GM12878 (cell line): ENCODE data around the gene PRM2. TPM values are rescaled to one million over a fixed set of nuclear protein-coding genes. Genes with fewer than 3 reads are reported as not detected.

Experiments
- ATAC-seq: fragments of 200-7000 bp; cut with Tn5 transposase; 3 replicates; pipeline ENCODE4 v1.9.1; 2020; ENCODE audit warnings: mild to moderate bottlenecking, moderate library complexity
- BruUV-seq: library from RNA; stranded (reverse); fragments of 400-500 nt; replicated peaks from 2 replicates; lab custom pipeline; 2021; lab: Mats Ljungman, UMichigan
- CTCF ChIA-PET: fragments of 300-600 bp; sonication (Branson Sonifier 250); formaldehyde crosslinking; extraction: SDS; loops from one replicate; lab custom pipeline; 2021; ENCODE audit warnings: inconsistent platforms; lab: Yijun Ruan, JAX
- POLR2A ChIA-PET: fragments of 350-600 bp; formaldehyde crosslinking; extraction: SDS; loops from one replicate; lab custom pipeline; 2021; ENCODE audit warnings: inconsistent platforms; lab: Charles Lee
- RAD21 ChIA-PET: fragments of 300-600 bp; sonication (Branson Sonifier 250); formaldehyde crosslinking; loops from one replicate; lab custom pipeline; 2023; ENCODE audit warnings: antibody characterized with exemption; ENCODE audit not compliant: unreplicated experiment; lab: Charles Lee
- SMC1A ChIA-PET: fragments of 300-600 bp; sonication (Branson Sonifier 250); formaldehyde crosslinking; loops from one replicate; lab custom pipeline; 2023; ENCODE audit not compliant: unreplicated experiment, uncharacterized antibody; lab: Charles Lee
- DNase-seq: peaks from one replicate; pipeline ENCODE4 v3.0.0-alpha.2; 2011; ENCODE audit warnings: low read depth, low spot score
- FAIRE-seq: peaks from 3 replicates; lab custom pipeline; 2011; peaks lifted over from hg19 to GRCh38; lab: Jason Lieb, UNC
- H2AFZ ChIP-seq: 2 replicates; pipeline ENCODE4 v1.6.0; 2011; ENCODE audit warnings: low read depth, low read length, control low read depth; ENCODE audit not compliant: control insufficient read depth
- H3K27ac ChIP-seq: 2 replicates; pipeline ENCODE4 v1.5.1; 2011; ENCODE audit warnings: control low read depth; ENCODE audit not compliant: control insufficient read depth, insufficient read depth
- H3K27me3 ChIP-seq, 2 experiments: replicated peaks in 1 of 2; 2 replicates each; pipeline versions ENCODE4 v1.6.0 to v1.6.1; 2011; ENCODE audit warnings: low read length in 1 of 2; ENCODE audit not compliant: control insufficient read depth in 2 of 2, insufficient read depth in 2 of 2
- H3K36me3 ChIP-seq, 2 experiments: 2 replicates each; pipeline ENCODE4 v1.5.1; 2011; ENCODE audit warnings: low read length in 1 of 2; ENCODE audit not compliant: control insufficient read depth in 2 of 2, insufficient read depth in 2 of 2
- H3K4me1 ChIP-seq: 2 replicates; pipeline ENCODE4 v1.6.1; 2011; ENCODE audit warnings: mild to moderate bottlenecking, low read length, moderate library complexity, mixed read lengths; ENCODE audit not compliant: control insufficient read depth, insufficient read depth
- H3K4me2 ChIP-seq: 2 replicates; pipeline ENCODE4 v1.6.0; 2011; ENCODE audit warnings: control low read depth; ENCODE audit not compliant: control insufficient read depth, insufficient read depth
- H3K4me3 ChIP-seq: fragments of 200-600 bp; sonication (generic); 2 replicates; pipeline ENCODE4 v1.5.1; 2016
- H3K79me2 ChIP-seq: 2 replicates; pipeline ENCODE4 v1.6.0; 2011; ENCODE audit warnings: low read length; ENCODE audit not compliant: control insufficient read depth, insufficient read depth
- H3K9ac ChIP-seq: 2 replicates; pipeline ENCODE4 v1.8.0; 2011; ENCODE audit warnings: low read length, control low read depth, mixed read lengths; ENCODE audit not compliant: control insufficient read depth, insufficient read depth
- H3K9me3 ChIP-seq: replicated peaks from 3 replicates; pipeline ENCODE4 v1.5.1; 2011; ENCODE audit warnings: mild to moderate bottlenecking, low read length; ENCODE audit not compliant: control insufficient read depth, insufficient read depth
- H4K20me1 ChIP-seq: 2 replicates; pipeline ENCODE4 v1.6.0; 2011; ENCODE audit not compliant: control insufficient read depth, insufficient read depth
- BHLHE40 ChIP-seq, 2 experiments: fragments of 450-650 bp in 1 of 2; IDR thresholded peaks; 2 replicates each; pipeline ENCODE4 v1.6.1; 2011 to 2017; ENCODE audit warnings: low read depth in 2 of 2, borderline replicate concordance in 1 of 2, improper control_type of control experiment in 1 of 2, low read length in 1 of 2, mild to moderate bottlenecking in 1 of 2
- CHD2 ChIP-seq: IDR thresholded peaks from 2 replicates; pipeline ENCODE4 v1.6.1; 2011; ENCODE audit warnings: low read depth, low read length, improper control_type of control experiment, borderline replicate concordance
- FOXM1 ChIP-seq: IDR thresholded peaks from 2 replicates; pipeline ENCODE4 v1.6.1; 2012; ENCODE audit warnings: low read depth, mild to moderate bottlenecking, inconsistent platforms, low read length, moderate library complexity
- HDGF ChIP-seq: fragments of 450-650 bp; IDR thresholded peaks from 2 replicates; pipeline ENCODE4 v1.6.1; 2016; ENCODE audit warnings: antibody characterized with exemption
- IKZF2 ChIP-seq, 2 experiments: fragments of 450-650 bp; IDR thresholded peaks; 2 replicates each; pipeline ENCODE4 v1.6.1; 2017; ENCODE audit warnings: mild to moderate bottlenecking in 2 of 2, moderate library complexity in 2 of 2
- IRF4 ChIP-seq: IDR thresholded peaks from 2 replicates; pipeline ENCODE4 v1.6.1; 2011; ENCODE audit warnings: low read depth, low read length
- KDM1A ChIP-seq: fragments of 200-600 bp; sonication (generic); IDR thresholded peaks from 2 replicates; pipeline ENCODE4 v1.6.1; 2016; ENCODE audit warnings: borderline replicate concordance
- NFYA ChIP-seq: IDR thresholded peaks from 2 replicates; pipeline ENCODE4 v1.6.1; 2011; ENCODE audit warnings: low read depth, mild to moderate bottlenecking, low read length, improper control_type of control experiment, borderline replicate concordance
- RAD21 ChIP-seq: IDR thresholded peaks from 2 replicates; pipeline ENCODE4 v1.6.1; 2011; ENCODE audit warnings: mild to moderate bottlenecking, low read depth, low read length, moderate library complexity; ENCODE audit not compliant: insufficient read depth
- RBBP5 ChIP-seq: fragments of 200-600 bp; sonication (generic); conservative IDR thresholded peaks from 2 replicates; pipeline ENCODE4 v1.6.1; 2016
- SMC3 ChIP-seq: IDR thresholded peaks from 2 replicates; pipeline ENCODE4 v1.6.1; 2011; ENCODE audit warnings: low read length, improper control_type of control experiment, borderline replicate concordance
- TBL1XR1 ChIP-seq: IDR thresholded peaks from 2 replicates; pipeline ENCODE4 v1.6.1; 2012; ENCODE audit warnings: low read depth, low read length, improper control_type of control experiment
- TCF12 ChIP-seq: IDR thresholded peaks from 2 replicates; pipeline ENCODE4 v1.6.1; 2011; ENCODE audit warnings: low read depth, mild to moderate bottlenecking, low read length
- TCF3 ChIP-seq: IDR thresholded peaks from 2 replicates; pipeline ENCODE4 v1.6.1; 2012; ENCODE audit warnings: low read depth, mild to moderate bottlenecking, low read length, borderline replicate concordance; ENCODE audit not compliant: insufficient read depth
- ZNF622 ChIP-seq: fragments of 450-650 bp; IDR thresholded peaks from 2 replicates; pipeline ENCODE4 v1.6.1; 2017; ENCODE audit warnings: mild to moderate bottlenecking, inconsistent platforms
- WGBS: methylation state at CpG from one replicate; pipeline ENCODE4 v1.1.6; 2016; ENCODE audit warnings: low lambda C conversion rate; ENCODE audit not compliant: insufficient replicate concordance, insufficient coverage; ENCODE audit errors: missing lambda C conversion rate; 5-methylcytosine and 5-hydroxymethylcytosine counted together
- in situ Hi-C: fragments of 300-500 bp; cut with MboI; formaldehyde crosslinking; loops from 9 replicates; pipeline ENCODE4 v1.14.3; 2018; ENCODE audit warnings: mixed read lengths
- intact Hi-C: fragments of 100-400 bp; cut with micrococcal nuclease; formaldehyde crosslinking; loops from one replicate; pipeline ENCODE4 v1.14.2; 2022; ENCODE audit not compliant: unreplicated experiment
- polyA plus RNA-seq, 11 experiments: library from polyadenylated mRNA; depleted of rRNA in 4 of 11; unstranded in 6 of 11; stranded (reverse) in 5 of 11; fragments of >200 nt; fragmentation: Nextera tagmentation in 4 of 11; fragmentation: Illumina TruSeq in 1 of 11; extraction: Ambion mirVana in 4 of 11; extraction: Trizol in 1 of 11; gene quantifications; 1 replicate in 1 of 11; 2 replicates in 10 of 11; pipeline versions ENCODE4 v1.2.1 to v1.2.3, GENCODE V29; 2011 to 2016; ENCODE audit warnings: inconsistent platforms in 2 of 11, missing spikeins in 2 of 11, low read depth in 1 of 11
- total RNA-seq, 4 experiments: library from RNA; depleted of rRNA in 3 of 4; stranded (reverse); fragments of >200 nt in 3 of 4; fragmentation: Illumina TruSeq in 1 of 4; extraction: Trizol in 1 of 4; gene quantifications; 2 replicates each; pipeline versions ENCODE4 v1.2.1 to v1.2.3, GENCODE V29; 2013 to 2021
- TF ChIP-seq, protein P1 (sequence below): fragments of 450-650 bp; IDR thresholded peaks from 2 replicates; pipeline ENCODE4 v1.6.1; 2016; ENCODE audit warnings: mild to moderate bottlenecking
- TF ChIP-seq, protein P2 (sequence below): IDR thresholded peaks from 2 replicates; pipeline ENCODE4 v1.6.1; 2012; ENCODE audit warnings: low read depth, low read length, improper control_type of control experiment
- TF ChIP-seq, protein P3 (sequence below): fragments of 450-650 bp; formaldehyde crosslinking; IDR thresholded peaks from 2 replicates; pipeline ENCODE4 v1.4.0; 2020; ENCODE audit warnings: mild to moderate bottlenecking, moderate library complexity
- TF ChIP-seq, protein P4 (sequence below): IDR thresholded peaks from 2 replicates; pipeline ENCODE4 v1.6.1; 2011; ENCODE audit warnings: low read depth, mild to moderate bottlenecking, low read length, moderate library complexity, borderline replicate concordance; ENCODE audit errors: extremely low read depth

Gene PRM2
- total and polyA plus RNA-seq, 10 of the 15 experiments (the other 5 are each of a cell fraction or from before 2014, with no cell fraction given) = not detected

DNA sequence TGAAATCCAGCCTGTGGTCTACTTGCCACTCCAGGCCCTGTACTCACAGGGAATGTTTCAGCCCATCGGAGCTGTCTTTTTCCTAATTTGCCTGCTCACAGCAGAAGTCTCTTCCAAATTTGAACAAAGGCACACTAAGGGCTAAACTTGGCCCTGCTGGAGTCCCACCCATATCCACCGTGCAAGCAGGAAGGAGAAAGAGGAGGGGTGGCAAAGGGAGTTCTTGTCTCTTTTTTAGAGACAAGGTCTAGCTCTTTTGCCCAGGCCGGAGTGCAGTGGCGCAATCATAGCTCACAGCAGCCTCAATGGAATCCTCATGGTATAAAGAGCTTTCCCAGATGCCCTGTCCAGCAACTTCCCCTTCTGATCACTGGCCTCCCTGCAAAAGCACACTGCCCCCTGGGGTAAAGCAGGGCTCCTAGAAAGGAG, 7.6 kb upstream of the PRM2 start:
- POLR2A ChIA-PET = interaction anchor here (0.6 to 2.3 kb wide), 4 partner anchors 8 to 28 kb away, joined by 3 to 8 read pairs (median 6); partner anchors contain the start of gene SOCS1
- no peaks in the 10 kb centered on the region for H3K27me3 ChIP-seq

More for the DNA sequence above, 7.6 kb upstream of the PRM2 start:
- ChIA-PET CTCF (interaction anchor here (1.0 to 1.5 kb wide), 5 partner anchors 10 to 88 kb away, joined by 3 to 5 read pairs (median 3); no protein-coding TSS in a partner anchor), SMC1A (interaction anchor here (0.9 to 4.3 kb wide), 10 partner anchors 10 to 69 kb away, joined by 3 to 40 read pairs (median 4); partner anchors contain the start of genes PRM3, SOCS1 and TNP2), RAD21 (interaction anchor here (1.3 to 4.0 kb wide), 3 partner anchors 14 to 28 kb away, joined by 4 to 26 read pairs (median 7); partner anchors contain the start of gene SOCS1)
- DNase-seq = no peak
- Histone ChIP-seq H4K20me1 (no peaks in the 10 kb centered on the region), H3K4me2 (no peak overlapping the region), H2AFZ (no peak overlapping the region), H3K9ac (no peak overlapping the region), H3K4me3 (no peak overlapping the region), H3K27ac (no peak overlapping the region), H3K4me1 (peaks cover 10% of the 10 kb centered on the region), H3K36me3 (no peaks in the 10 kb centered on the region), H3K9me3 (no peaks in the 10 kb centered on the region), H3K79me2 (no peaks in the 10 kb centered on the region)
- TF ChIP-seq HDGF (no peak), BHLHE40 (IDR thresholded peaks at IDR 0.05; ENCODE audit: borderline replicate concordance in 1 of 2, low read depth in 2 of 2, low read length in 1 of 2) (no peak), TCF3 (no peak), RBBP5 (no peak), KDM1A (no peak), TBL1XR1 (no peak), FOXM1 (no peak), SMC3 (no peak), RAD21 (no peak), NFYA (no peak), IKZF2 (IDR thresholded peaks at IDR 0.05) (no peak), TCF12 (no peak), CHD2 (no peak), IRF4 (no peak), ZNF622 (no peak)
- TF ChIP-seq, protein P1, sequence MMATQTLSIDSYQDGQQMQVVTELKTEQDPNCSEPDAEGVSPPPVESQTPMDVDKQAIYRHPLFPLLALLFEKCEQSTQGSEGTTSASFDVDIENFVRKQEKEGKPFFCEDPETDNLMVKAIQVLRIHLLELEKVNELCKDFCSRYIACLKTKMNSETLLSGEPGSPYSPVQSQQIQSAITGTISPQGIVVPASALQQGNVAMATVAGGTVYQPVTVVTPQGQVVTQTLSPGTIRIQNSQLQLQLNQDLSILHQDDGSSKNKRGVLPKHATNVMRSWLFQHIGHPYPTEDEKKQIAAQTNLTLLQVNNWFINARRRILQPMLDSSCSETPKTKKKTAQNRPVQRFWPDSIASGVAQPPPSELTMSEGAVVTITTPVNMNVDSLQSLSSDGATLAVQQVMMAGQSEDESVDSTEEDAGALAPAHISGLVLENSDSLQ = no peak
- TF ChIP-seq, protein P2, sequence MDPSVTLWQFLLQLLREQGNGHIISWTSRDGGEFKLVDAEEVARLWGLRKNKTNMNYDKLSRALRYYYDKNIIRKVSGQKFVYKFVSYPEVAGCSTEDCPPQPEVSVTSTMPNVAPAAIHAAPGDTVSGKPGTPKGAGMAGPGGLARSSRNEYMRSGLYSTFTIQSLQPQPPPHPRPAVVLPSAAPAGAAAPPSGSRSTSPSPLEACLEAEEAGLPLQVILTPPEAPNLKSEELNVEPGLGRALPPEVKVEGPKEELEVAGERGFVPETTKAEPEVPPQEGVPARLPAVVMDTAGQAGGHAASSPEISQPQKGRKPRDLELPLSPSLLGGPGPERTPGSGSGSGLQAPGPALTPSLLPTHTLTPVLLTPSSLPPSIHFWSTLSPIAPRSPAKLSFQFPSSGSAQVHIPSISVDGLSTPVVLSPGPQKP = no peak
- TF ChIP-seq, protein P3, sequence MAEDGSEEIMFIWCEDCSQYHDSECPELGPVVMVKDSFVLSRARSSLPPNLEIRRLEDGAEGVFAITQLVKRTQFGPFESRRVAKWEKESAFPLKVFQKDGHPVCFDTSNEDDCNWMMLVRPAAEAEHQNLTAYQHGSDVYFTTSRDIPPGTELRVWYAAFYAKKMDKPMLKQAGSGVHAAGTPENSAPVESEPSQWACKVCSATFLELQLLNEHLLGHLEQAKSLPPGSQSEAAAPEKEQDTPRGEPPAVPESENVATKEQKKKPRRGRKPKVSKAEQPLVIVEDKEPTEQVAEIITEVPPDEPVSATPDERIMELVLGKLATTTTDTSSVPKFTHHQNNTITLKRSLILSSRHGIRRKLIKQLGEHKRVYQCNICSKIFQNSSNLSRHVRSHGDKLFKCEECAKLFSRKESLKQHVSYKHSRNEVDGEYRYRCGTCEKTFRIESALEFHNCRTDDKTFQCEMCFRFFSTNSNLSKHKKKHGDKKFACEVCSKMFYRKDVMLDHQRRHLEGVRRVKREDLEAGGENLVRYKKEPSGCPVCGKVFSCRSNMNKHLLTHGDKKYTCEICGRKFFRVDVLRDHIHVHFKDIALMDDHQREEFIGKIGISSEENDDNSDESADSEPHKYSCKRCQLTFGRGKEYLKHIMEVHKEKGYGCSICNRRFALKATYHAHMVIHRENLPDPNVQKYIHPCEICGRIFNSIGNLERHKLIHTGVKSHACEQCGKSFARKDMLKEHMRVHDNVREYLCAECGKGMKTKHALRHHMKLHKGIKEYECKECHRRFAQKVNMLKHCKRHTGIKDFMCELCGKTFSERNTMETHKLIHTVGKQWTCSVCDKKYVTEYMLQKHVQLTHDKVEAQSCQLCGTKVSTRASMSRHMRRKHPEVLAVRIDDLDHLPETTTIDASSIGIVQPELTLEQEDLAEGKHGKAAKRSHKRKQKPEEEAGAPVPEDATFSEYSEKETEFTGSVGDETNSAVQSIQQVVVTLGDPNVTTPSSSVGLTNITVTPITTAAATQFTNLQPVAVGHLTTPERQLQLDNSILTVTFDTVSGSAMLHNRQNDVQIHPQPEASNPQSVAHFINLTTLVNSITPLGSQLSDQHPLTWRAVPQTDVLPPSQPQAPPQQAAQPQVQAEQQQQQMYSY (CRISPR knock-in tag) = no peak
- TF ChIP-seq, protein P4, sequence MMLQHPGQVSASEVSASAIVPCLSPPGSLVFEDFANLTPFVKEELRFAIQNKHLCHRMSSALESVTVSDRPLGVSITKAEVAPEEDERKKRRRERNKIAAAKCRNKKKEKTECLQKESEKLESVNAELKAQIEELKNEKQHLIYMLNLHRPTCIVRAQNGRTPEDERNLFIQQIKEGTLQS = no peak
- no peak for ATAC-seq
- 58% methylated on average over 4 of the region's 4 CpGs for WGBS
- intact Hi-C loops (no loop called here), in situ Hi-C loops (no loop called here)
- FAIRE-seq = no peak
- BruUV-seq = no TSS peak
